Lower leg skin (tissue), 3 donors: ENCODE measurements around the gene DNAH8.

Experiments used
- POLR2A ChIP-seq, 2 donors: fragments of 450-650 bp; IDR thresholded peaks; one replicate each; pipeline ENCODE4 v1.6.1; 2016 to 2017; ENCODE audit warnings: antibody characterized with exemption in 2 of 2, mild to moderate bottlenecking in 1 of 2, moderate library complexity in 1 of 2
- TF ChIP-seq, protein P1 (sequence below), 3 donors: fragments of 450-650 bp; IDR thresholded peaks; one replicate each; pipeline ENCODE4 v1.5.1; 2016; ENCODE audit warnings: antibody characterized with exemption in 3 of 3, mild to moderate bottlenecking in 3 of 3, moderate library complexity in 2 of 3

- TF ChIP-seq, protein P1, sequence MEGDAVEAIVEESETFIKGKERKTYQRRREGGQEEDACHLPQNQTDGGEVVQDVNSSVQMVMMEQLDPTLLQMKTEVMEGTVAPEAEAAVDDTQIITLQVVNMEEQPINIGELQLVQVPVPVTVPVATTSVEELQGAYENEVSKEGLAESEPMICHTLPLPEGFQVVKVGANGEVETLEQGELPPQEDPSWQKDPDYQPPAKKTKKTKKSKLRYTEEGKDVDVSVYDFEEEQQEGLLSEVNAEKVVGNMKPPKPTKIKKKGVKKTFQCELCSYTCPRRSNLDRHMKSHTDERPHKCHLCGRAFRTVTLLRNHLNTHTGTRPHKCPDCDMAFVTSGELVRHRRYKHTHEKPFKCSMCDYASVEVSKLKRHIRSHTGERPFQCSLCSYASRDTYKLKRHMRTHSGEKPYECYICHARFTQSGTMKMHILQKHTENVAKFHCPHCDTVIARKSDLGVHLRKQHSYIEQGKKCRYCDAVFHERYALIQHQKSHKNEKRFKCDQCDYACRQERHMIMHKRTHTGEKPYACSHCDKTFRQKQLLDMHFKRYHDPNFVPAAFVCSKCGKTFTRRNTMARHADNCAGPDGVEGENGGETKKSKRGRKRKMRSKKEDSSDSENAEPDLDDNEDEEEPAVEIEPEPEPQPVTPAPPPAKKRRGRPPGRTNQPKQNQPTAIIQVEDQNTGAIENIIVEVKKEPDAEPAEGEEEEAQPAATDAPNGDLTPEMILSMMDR (IDR thresholded peaks at IDR 0.05), result no peak
- TF ChIP-seq POLR2A (IDR thresholded peaks at IDR 0.05), result no peak
Measured at GRCh38 chr6:38776515-38776914, 61.4 kb downstream of the DNAH8 start.
